H1 (cell line): Measurements from ENCODE around the gene ACAD10. TPM values are rescaled to one million over a fixed set of nuclear protein-coding genes. Genes with fewer than 3 reads are reported as not detected.

Experiments used
- BRCA1 ChIP-seq: IDR thresholded peaks from 2 replicates; pipeline ENCODE4 v1.6.1; 2012; ENCODE audit warnings: low read depth, low read length, improper control_type of control experiment
- GTF2F1 ChIP-seq: IDR thresholded peaks from 2 replicates; pipeline ENCODE4 v1.6.1; 2012; ENCODE audit warnings: low read depth, low read length, improper control_type of control experiment, borderline replicate concordance
- HDAC6 ChIP-seq: IDR thresholded peaks from one replicate; pipeline ENCODE4 v1.7.1; 2012; ENCODE audit warnings: low read depth, mild to moderate bottlenecking, inconsistent platforms, low read length, moderate library complexity
- SP4 ChIP-seq: IDR thresholded peaks from 2 replicates; pipeline ENCODE4 v1.6.1; 2012; ENCODE audit warnings: low read length, inconsistent platforms
- SRF ChIP-seq: IDR thresholded peaks from 2 replicates; pipeline ENCODE4 v1.6.1; 2011; ENCODE audit warnings: mild to moderate bottlenecking, low read depth, low read length, moderate library complexity
- TAF7 ChIP-seq: optimal IDR thresholded peaks from 2 replicates; pipeline ENCODE3; 2011; ENCODE audit warnings: low read depth, mild to moderate bottlenecking, inconsistent platforms, low read length, moderate library complexity, borderline replicate concordance
- TCF12 ChIP-seq: IDR thresholded peaks from 2 replicates; pipeline ENCODE4 v1.6.1; 2011; ENCODE audit warnings: low read depth, mild to moderate bottlenecking, low read length
- polyA plus RNA-seq, 7 experiments: library from polyadenylated mRNA; depleted of rRNA in 3 of 7; stranded (reverse) in 5 of 7; unstranded in 2 of 7; fragments of >200 nt in 5 of 7; fragments of 200-250 nt in 2 of 7; gene quantifications; 1 replicate in 5 of 7; 2 replicates in 1 of 7; 4 replicates in 1 of 7; pipeline versions ENCODE4 v1.2.1 to v1.2.3, GENCODE V29; 2011 to 2013; ENCODE audit warnings: missing spikeins in 2 of 7, mixed read lengths in 2 of 7
- total RNA-seq: library from RNA; stranded (reverse); fragmentation: NEBNext Ultra II Directional; extraction: Animal tissue kit (Norgen Biotek cat#: 25700); gene quantifications from 2 replicates; pipeline ENCODE4 v1.2.1, GENCODE V29; 2021
- TF ChIP-seq, protein P1 (sequence below): fragments of 300-600 bp; sonication (generic); IDR thresholded peaks from 2 replicates; pipeline ENCODE4 v1.7.1; 2012; ENCODE audit warnings: low read length, moderate library complexity, mild to moderate bottlenecking, inconsistent platforms; ENCODE audit not compliant: insufficient replicate concordance
- TF ChIP-seq, protein P2 (sequence below): IDR thresholded peaks from 2 replicates; pipeline ENCODE4 v1.6.1; 2012; ENCODE audit warnings: inconsistent platforms

ACAD10 gene
- total and polyA plus RNA-seq, 2 of the 8 experiments (the other 6 are each of a cell fraction or from before 2014, with no cell fraction given): 17.3 to 23.3 TPM

DNA sequence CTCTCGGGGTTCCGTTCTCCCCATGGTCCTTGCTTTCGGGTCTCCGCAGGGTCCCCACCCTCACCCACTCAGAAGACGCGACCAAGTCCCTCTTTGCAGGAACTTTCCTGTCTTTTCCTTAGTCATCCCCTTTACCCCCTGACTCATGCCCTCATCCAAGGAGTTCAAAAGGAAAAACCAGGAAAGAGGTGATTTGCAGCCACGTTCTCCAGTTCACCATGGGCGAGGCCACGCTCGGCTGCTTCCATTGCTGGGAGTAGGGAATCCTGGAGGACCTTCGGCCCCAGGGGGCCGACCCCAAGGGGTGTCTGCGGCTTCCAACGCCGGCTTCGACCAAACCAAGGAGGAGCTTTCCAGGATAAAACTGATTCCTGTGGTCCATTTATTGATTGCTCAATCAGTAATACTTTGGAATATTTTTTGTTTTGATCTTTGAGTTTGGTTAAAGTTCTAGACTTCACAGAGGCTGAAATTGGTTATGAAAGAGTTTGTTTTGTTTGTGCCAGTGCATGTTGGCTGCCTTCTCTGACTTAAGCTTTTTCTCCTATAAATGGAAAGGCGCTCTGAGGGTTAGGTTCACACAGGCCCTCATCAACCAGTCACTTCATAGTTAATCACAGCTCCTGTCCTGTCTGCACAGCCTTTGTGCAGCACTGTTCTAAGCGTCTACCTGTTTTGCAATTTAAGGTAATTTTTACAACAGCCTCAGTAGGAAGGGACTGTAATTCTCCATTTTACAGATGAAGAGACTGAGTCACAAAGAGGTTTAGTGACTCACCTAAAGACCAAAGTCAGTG is 81.7 kb downstream of the ACAD10 start (continued):
- TF ChIP-seq, protein P1, sequence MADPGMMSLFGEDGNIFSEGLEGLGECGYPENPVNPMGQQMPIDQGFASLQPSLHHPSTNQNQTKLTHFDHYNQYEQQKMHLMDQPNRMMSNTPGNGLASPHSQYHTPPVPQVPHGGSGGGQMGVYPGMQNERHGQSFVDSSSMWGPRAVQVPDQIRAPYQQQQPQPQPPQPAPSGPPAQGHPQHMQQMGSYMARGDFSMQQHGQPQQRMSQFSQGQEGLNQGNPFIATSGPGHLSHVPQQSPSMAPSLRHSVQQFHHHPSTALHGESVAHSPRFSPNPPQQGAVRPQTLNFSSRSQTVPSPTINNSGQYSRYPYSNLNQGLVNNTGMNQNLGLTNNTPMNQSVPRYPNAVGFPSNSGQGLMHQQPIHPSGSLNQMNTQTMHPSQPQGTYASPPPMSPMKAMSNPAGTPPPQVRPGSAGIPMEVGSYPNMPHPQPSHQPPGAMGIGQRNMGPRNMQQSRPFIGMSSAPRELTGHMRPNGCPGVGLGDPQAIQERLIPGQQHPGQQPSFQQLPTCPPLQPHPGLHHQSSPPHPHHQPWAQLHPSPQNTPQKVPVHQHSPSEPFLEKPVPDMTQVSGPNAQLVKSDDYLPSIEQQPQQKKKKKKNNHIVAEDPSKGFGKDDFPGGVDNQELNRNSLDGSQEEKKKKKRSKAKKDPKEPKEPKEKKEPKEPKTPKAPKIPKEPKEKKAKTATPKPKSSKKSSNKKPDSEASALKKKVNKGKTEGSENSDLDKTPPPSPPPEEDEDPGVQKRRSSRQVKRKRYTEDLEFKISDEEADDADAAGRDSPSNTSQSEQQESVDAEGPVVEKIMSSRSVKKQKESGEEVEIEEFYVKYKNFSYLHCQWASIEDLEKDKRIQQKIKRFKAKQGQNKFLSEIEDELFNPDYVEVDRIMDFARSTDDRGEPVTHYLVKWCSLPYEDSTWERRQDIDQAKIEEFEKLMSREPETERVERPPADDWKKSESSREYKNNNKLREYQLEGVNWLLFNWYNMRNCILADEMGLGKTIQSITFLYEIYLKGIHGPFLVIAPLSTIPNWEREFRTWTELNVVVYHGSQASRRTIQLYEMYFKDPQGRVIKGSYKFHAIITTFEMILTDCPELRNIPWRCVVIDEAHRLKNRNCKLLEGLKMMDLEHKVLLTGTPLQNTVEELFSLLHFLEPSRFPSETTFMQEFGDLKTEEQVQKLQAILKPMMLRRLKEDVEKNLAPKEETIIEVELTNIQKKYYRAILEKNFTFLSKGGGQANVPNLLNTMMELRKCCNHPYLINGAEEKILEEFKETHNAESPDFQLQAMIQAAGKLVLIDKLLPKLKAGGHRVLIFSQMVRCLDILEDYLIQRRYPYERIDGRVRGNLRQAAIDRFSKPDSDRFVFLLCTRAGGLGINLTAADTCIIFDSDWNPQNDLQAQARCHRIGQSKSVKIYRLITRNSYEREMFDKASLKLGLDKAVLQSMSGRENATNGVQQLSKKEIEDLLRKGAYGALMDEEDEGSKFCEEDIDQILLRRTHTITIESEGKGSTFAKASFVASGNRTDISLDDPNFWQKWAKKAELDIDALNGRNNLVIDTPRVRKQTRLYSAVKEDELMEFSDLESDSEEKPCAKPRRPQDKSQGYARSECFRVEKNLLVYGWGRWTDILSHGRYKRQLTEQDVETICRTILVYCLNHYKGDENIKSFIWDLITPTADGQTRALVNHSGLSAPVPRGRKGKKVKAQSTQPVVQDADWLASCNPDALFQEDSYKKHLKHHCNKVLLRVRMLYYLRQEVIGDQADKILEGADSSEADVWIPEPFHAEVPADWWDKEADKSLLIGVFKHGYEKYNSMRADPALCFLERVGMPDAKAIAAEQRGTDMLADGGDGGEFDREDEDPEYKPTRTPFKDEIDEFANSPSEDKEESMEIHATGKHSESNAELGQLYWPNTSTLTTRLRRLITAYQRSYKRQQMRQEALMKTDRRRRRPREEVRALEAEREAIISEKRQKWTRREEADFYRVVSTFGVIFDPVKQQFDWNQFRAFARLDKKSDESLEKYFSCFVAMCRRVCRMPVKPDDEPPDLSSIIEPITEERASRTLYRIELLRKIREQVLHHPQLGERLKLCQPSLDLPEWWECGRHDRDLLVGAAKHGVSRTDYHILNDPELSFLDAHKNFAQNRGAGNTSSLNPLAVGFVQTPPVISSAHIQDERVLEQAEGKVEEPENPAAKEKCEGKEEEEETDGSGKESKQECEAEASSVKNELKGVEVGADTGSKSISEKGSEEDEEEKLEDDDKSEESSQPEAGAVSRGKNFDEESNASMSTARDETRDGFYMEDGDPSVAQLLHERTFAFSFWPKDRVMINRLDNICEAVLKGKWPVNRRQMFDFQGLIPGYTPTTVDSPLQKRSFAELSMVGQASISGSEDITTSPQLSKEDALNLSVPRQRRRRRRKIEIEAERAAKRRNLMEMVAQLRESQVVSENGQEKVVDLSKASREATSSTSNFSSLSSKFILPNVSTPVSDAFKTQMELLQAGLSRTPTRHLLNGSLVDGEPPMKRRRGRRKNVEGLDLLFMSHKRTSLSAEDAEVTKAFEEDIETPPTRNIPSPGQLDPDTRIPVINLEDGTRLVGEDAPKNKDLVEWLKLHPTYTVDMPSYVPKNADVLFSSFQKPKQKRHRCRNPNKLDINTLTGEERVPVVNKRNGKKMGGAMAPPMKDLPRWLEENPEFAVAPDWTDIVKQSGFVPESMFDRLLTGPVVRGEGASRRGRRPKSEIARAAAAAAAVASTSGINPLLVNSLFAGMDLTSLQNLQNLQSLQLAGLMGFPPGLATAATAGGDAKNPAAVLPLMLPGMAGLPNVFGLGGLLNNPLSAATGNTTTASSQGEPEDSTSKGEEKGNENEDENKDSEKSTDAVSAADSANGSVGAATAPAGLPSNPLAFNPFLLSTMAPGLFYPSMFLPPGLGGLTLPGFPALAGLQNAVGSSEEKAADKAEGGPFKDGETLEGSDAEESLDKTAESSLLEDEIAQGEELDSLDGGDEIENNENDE: no peak
- no peak for TF ChIP-seq GTF2F1
- no peak for TF ChIP-seq HDAC6
- TF ChIP-seq SRF: no peak
- TF ChIP-seq SP4: no peak
- TF ChIP-seq TAF7: no peak
- TF ChIP-seq BRCA1: no peak
- no peak for TF ChIP-seq TCF12
- TF ChIP-seq, protein P2, sequence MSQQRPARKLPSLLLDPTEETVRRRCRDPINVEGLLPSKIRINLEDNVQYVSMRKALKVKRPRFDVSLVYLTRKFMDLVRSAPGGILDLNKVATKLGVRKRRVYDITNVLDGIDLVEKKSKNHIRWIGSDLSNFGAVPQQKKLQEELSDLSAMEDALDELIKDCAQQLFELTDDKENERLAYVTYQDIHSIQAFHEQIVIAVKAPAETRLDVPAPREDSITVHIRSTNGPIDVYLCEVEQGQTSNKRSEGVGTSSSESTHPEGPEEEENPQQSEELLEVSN: peak; percentile 28; the same call in 1 of the 2 replicates
